HG02981 (cell line): ENCODE results near the gene CDKN2AIP.
"Not testable (repeated sequence)": the region's sequence is repeated elsewhere in the genome, so short reads cannot be mapped to it uniquely, and the experiment has no call there.

Source experiments
- ATAC-seq: cut with Tn5 transposase; IDR thresholded peaks from one replicate; pipeline ENCODE4 v1.9.1; 2021; ENCODE audit warnings: mild to moderate bottlenecking, moderate library complexity; ENCODE audit not compliant: unreplicated experiment

CDKN2AIP gene

DNA sequence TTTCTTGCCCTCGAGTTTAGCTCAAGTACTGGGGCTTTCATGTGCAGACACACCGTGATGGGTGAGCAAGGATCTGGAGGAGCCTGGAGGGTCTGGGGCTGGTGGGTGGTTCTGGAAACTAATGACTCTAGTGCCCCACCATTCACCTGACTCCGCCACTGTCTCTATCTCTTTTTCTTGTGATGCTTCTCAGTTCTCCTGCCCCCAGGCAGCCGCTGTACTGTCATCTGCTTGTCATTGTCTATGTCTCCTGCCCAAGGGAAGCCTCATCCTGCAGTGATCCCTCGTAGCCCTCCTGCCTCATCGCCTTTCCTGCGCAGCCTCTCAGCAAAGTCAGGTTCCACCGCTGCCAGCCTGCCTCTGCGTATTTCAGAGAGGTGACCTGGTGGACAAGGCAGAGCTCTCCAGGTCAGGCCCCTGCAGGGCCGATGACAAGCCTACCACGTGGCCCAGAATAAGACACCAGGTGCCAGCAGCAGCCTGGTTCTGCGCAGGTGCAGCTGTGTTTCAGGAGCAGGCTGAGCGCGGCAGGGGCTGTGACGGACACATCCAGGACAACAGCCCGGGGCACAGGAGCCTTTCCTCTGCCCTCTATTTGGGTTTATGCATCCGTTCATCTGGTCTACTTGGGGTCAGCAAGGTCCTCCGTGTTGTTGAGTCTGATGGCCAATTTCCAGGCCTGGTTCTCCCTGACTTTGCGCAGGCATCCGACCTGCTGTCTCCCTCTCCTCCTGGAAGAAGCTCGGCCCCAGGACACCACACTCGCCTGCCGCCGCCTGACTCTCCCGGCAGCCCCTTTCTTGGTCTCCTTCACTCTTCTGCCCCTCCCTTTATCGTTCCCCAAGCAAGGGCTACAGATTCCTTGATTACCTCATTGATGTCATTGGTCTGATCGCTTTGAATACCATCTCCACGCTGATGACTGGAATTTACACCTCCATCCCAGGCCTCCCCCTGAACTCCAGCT lies 30.9 kb upstream of the CDKN2AIP start:
- no peak for ATAC-seq

DNA sequence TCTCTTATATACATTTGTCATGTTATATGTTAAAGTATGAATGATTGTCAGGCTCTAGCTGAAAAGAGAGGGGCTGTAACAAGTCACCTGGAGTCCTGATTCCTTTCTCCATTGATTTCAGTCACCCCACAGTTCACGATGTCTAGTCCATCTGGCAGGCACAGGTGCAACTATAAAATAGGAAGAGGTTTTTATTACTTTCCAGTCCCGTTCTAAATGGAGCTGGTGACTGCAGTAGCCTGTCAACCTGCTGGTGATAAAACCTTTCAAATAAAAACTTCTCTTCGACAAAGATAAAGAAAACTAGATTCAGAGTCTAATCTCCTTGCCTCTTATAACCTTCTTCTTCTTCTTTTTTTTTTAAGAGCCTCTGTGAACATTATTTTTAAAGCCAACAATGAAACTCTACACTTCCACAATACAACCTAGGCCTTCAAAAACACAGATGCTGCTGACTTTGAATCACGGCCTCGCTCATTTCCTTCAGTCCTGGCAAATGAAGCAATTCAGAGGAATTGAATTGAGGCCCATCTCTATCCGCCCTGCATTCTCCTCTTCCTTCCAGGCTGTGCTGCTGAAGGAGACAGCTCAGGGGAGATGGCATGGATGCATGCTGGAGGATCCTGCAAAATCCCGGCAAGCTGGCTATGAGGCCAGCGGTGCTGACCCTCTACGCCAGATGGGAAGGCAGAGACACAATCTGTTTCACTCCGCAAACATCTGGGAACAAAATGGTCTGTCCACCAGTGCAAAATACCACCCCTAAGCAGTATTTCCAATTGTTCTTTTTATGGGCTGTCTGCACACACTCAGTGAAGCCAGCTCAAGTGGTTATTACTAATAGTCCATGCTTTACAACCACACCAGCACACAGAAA lies 27.3 kb upstream of the CDKN2AIP start:
- no peak for ATAC-seq

DNA sequence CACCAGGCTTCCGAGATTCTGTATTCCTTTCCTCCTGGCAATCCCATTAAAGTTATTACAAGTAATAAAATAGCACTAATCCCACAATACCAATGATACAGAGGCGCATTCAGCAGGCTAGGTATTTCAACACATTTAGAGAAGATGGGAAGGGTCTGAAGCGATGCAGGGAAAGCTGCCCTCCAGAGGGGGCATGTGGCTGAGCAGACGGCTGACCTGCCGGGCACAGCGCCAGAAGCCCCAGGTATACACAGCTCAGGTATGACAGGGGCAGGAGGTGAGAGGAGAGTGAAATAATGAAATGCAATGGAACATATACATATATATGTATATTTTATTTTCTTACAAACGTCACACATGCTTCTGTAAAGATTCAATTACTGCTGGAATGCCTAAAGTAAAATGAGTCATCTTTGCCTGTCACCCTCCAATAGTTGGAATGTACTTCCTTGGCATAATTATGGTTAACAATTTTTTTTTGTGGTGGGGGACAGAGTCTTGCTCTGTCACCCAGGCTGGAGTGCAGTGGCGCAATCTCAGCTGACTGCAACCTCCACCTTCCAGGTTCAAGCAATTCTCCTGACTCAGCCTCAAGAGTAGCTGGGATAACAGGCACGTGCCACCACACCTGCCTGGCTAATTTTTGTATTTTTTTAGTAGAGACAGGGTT lies 21.3 kb upstream of the CDKN2AIP start:
- ATAC-seq, result no peak

DNA sequence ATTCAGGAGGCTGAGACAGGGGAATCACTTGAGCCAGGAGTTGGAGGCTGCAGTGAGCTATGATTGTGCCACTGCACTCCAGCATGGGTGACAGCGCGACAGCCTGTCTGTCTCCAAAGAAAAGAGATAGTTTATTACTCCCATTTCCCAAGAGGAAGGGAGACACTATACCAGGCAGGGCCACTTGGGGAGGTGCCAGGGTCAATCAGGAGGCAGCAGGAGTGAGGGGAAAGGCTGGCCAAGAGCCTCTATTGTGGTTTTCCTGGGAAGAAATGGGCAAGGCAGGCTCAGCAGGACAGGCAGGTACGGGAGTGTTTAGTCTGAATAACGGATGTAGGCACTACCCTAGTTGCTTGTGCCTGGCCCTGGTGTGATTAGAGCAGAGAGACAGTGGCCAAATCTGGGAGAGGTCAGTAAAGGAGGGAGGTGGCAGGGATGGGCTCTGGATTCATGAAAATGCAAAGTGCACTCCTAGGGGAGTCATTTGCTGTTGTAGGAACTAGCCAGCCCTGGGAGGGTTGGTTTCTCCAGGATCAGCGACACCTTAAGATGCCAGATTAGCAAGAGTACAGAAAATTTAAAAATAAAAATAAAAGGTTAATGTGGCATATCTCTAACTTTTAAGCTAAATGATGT lies 20.2 kb upstream of the CDKN2AIP start:
- ATAC-seq, result no peak

DNA sequence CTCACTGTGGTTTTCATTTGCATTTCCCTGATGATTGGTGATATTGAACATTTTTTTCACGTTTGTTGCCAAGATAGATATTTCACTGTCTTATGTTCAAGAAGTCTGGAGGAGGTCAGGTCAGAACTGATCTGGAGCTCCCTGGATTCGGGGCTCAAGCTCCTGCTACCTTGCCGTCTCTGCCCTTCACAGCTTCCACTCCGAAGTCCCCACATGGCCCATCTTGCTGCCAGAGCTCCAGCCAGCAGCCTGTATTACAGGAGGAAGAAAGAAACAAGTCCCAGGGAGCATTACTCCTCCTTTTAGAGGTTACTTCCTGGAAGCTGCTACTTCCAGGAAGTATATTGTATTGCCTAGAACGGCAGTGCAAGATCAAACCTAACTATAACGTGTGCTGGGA lies 17.9 kb upstream of the CDKN2AIP start:
- ATAC-seq, result no peak

DNA sequence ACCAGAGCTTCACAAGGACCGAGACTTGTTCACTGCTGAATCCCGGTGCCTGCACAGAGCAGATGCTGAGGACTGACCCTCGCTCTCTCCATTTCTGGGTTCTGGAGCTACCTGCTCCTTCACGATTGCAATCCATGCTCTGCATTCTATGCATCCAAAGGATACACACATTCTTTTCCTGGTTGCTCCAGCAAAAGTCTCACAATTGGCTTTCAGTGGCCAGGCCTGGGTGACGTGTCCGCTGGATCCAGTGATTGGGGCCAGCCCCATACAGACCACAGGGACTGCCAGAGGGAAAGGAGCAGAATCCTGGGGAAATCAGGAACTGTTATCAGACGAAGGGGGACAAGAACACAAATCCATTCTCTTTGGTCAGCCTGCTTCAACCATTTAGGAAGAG lies 14.9 kb upstream of the CDKN2AIP start:
- ATAC-seq, result no peak

DNA sequence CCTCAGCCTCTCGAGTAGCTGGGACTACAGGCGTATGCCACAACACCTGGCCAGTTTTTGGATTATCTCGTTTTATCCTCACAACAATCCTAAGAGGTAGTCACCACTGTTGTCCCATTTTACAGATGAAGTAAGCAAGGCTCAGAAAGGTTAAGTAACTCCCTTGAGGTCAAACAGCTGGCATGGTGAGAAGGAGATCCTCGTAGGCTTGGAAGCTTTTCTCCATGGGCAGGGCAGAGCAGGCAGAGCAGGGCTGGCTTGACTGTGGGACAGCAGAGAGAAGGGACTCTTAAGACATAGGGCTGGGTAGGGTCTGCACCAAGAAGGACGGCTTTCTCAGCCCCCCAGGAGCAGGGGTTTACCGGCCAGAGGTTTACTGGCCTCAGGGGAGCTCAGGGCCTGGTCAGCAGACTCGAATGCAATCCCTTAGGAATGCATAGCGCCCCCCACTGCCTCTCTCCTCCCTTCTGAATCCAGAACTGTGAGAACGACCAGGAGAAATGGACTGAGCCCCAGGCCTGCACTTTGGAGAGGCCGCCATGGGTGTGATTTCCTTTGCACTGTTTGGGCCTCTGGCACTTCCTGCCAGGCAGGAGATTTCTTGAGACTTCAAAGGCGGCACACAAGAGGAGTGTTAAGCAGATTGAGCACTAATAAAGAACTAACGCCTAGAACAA lies 14.0 kb upstream of the CDKN2AIP start:
- ATAC-seq, result no peak

DNA sequence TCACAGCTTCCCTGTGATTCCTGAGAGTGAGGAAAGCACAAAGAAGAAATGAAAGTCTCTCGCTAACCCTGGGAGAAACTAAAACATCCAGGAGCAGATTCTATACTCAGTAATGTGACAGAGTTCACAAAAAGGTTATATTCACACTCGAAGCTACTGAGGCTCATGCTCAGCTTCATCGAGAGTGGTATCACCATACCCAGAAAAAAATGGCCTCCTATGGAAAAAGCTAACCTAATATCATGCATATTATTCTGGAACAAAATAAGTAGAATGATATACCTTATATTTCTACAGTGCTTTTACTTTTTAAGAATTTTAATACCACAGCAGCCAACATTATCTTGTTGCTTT lies 13.5 kb upstream of the CDKN2AIP start:
- ATAC-seq, result no peak

DNA sequence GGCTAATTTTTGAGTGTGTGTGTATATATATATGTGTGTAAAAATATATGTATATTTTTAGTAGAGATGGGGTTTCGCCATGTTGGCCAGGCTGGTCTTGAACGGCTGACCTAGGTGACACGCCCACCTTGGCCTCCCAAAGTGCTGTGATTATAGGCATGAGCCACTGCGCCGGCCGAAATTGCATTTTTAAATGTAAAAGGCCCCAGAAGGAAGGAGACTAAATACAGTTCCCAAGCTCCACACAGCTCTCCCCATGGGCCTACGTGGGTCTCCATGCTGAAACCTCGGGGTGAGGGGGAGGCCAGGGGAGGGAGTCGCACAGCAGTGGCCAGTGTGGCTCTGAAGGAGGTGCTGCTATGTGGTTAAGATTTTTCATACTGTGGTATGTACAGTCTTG lies 12.8 kb upstream of the CDKN2AIP start:
- no peak for ATAC-seq

DNA sequence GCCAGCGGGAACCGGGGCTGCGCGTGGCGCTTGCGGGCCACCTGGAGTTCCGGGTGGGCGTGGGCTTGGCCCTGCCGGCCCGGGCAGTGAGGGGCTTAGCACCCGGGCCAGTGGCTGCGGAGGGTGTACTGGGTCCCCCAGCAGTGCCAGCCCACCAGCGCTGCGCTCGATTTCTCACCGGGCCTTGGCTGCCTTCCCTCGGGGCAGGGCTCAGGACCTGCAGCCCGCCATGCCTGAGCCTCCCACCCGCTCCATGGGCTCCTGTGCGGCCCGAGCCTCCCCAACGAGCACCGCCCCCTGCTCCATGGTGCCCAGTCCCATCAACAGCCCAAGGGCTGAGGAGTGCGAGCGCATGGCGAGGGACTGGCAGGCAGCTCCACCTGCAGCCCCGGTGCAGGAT lies 11.3 kb upstream of the CDKN2AIP start:
- ATAC-seq, result not testable (repeated sequence)

DNA sequence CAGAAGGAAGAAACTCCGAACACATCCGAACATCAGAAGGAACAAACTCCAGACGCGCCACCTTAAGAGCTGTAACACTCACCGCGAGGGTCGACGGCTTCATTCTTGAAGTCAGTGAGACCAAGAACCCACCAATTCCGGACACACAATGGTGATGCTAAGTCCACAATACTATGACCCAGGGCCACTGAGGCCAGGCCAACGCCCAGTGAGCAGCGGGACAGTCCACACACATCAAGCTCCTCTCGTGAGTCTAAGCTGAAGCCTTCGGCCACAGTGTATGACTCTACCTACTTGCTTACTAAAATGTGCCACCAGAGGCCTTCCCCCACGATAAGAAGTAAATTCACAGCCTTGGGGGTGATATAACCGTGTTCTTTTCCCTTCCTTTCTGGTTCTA lies 10.2 kb upstream of the CDKN2AIP start:
- no peak for ATAC-seq

DNA sequence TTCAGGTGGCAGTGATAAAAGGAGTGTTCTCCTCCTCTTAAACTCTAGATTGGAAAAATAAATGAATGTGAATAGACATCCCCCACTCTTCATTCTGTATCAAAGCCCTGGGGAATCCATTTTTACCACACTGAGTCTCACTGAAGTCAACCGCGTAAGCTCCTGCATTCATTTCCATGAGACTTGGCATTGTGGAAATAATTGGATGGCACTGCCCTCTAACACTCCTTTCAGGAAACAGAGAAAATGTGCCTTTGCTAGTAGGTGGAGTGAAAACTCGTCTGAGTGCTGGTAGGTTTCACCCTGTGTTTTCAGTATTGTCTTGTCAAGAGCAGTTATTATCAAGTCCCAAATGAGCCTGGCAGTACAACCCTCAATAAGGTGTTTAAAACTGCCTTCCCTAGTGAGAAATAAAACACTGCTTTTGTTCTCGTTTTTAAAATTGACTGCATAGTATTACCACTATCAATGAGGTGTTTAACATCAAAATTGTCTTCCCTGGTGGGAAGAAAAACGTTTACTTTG lies 9.7 kb upstream of the CDKN2AIP start:
- ATAC-seq, result no peak

DNA sequence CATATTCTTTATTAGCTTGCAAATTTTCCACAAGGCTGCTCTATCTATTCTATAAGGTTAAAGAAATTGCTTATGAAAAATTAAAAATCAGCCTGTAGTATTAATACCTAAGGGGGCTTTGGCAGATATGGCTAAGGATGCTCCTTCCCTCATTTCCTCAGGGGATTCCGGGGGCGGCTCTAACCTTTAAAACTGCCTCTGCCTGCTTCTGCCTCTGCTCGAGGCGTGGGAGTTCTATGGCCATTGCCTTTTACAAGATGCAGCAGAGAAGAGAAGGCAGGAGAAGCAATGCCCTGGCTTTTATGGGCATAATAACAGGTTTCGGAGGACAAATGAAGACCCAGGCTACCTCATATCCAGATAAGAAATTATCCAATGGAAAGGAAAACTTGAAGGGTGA lies 8.6 kb upstream of the CDKN2AIP start:
- ATAC-seq, result no peak

DNA sequence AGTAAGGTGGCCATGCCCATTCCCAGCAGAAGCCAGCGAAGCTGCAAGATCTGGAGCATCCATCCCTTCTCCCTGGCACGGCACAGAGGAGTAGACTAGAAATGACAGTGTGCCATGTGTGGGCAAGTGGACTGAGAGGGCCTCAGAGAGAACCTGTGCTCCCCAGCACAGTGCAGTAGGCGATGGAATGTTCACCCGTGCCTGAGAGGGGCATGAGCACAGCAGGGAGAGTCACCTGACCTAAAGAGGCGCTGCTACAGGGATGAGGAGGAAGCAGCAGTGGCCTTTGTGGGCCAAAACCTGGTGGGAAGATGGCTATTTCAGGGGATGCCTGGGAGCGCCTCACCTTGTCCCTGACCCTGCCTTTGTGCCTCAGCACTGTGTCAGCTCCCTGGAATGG lies 8.0 kb upstream of the CDKN2AIP start:
- no peak for ATAC-seq

DNA sequence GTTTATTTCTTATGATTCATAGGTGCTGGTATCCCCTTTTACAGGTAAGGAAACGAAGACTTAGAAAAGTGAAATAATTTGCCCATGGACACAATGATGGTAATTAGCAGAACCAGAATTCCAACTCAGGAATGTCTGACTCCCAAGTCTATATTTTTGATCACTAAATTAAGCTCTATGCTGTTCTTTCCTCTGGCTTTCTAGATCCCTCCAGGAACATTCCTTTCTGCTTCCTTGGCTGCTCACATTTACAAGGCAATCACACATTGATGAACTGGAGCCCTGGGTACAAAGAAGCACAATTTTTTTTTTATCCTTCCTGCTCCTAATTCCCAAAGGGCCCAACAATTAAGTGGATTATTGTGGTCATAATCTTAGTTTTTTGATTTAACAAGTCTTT lies 7.0 kb upstream of the CDKN2AIP start:
- no peak for ATAC-seq

DNA sequence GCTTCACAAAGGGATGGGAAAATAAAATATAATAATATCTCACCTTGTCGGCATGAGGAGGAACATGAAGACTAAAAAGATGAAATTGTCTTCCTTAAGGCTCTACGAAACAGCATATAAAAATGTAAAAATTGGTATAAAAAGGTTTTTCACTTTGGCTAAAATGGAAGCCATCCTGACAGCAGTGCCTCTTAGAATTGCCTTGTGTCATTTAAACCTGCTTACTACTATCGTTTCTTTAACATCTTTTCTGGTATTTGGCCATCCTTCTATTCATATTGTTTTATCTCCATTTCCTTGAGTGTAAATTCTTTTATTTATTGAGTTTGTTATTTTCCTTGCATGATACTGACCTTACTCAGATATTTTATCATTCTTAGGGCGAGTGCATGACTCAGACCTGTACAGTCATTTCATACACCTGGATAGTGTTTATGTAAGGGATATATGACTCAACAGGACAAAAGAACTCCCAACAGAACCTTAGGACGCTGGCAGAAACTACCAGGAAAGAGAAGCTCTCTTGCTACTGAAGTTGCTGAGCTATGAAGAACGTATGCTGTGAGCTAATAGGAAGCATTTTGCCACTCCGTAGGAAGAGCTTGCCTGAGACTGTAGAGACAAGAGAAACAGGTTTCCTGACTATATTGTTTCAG lies 5.8 kb upstream of the CDKN2AIP start:
- ATAC-seq, result no peak

DNA sequence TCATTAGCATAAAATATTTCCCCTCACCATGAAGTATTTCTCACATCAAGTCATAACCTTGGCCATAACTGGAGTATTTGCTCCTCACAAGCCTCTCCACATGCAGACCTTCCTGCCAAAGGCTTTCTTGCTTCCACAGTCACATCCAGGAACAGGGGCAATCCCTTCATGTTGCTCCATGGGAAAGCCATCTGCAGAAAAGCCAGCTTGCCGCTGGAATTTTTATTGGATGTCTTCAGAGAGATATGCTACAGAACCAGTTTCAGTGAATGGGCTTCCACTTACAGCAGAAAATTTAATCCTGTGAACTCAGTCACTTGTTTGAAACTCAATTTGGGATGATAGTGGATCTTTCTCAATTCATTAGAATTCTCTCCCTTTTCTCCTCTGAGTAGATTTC lies 3.2 kb upstream of the CDKN2AIP start:
- ATAC-seq, result no peak

DNA sequence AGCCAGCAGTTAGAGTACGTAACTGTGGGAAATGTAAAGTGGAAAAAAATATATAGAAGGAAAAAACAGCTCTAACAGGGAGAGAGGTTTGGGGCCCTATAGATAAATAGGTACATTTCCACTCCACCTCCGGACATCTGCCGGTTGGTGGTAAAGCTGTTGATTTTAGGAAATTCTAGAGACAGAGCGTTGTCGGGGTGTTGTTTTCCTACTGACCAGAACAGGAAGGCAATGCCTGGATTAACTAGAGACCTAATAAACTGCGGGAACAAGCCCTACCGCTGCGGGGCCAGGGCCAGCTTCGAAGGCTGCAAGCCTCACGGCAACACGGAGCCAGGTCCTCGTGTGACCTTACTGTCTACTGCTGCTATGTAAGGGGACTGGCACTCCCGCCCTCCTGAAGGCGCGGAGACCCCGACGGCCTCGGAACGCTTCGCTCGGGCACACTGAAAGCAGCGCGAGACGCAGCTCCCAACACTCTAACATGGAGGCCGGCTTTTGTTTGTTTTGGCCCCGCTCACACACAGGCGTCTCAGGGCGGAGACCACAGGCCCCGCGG lies 702 bp upstream of the CDKN2AIP start:
- no peak for ATAC-seq

DNA sequence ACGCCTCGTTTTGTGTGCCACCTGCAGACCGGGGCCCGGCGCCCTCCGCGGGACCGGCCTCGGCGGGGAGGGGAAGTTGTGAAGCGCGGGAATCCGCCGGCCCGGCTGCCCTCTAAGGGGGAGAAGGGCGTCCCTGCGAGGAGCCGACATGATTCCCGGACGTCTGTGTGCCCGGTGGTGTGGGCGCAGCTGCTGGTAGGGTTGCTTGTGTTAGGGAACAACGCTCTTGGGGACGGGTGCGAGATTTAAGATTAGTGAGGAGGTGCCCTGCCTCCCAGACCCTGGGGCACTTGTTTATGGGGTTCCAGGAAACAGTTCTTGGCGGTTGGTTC lies 627 bp downstream of the CDKN2AIP start:
- ATAC-seq, result peak; percentile 23
